NCI-H774 (cell line): ENCODE measurements around the gene CD320.

Source experiments
- DNase-seq: peaks from one replicate; lab custom pipeline; 2025; lab: John Stamatoyannopoulos, UW

The CD320 gene

GRCh38 chr19:8253678-8254077 lies 54.5 kb downstream of the CD320 start:
- DNase-seq: no peak

- DNase-seq: peak; percentile 39
Measured at GRCh38 chr19:8252922-8253589, 55.1 kb downstream of the CD320 start.
